HepG2 (cell line): ENCODE measurements around the gene ZNF24.

ENCODE experiments used
- E2F1 ChIP-seq: sonication (generic); formaldehyde crosslinking; IDR thresholded peaks from 2 replicates; pipeline ENCODE4 v1.5.0; 2020; ENCODE audit warnings: missing genetic modification reagents
- HDAC2 ChIP-seq: sonication (generic); formaldehyde crosslinking; IDR thresholded peaks from 2 replicates; pipeline ENCODE4 v1.4.0; 2020; ENCODE audit warnings: missing genetic modification reagents
- KAT8 ChIP-seq: IDR thresholded peaks from 2 replicates; pipeline ENCODE4 v1.6.1; 2016; ENCODE audit warnings: missing genetic modification reagents, missing compliant biosample characterization
- KDM5A ChIP-seq: fragments of 200-600 bp; sonication (generic); IDR thresholded peaks from 2 replicates; pipeline ENCODE4 v1.7.0; 2018; ENCODE audit warnings: antibody characterized with exemption, mild to moderate bottlenecking, low read length, borderline replicate concordance
- POLR2AphosphoS5 ChIP-seq: IDR thresholded peaks from 2 replicates; pipeline ENCODE4 v1.6.1; 2012; ENCODE audit warnings: low read depth, low read length
- YY1 ChIP-seq: IDR thresholded peaks from 2 replicates; pipeline ENCODE4 v1.6.1; 2011; ENCODE audit warnings: low read length, low read depth, moderate library complexity, mild to moderate bottlenecking; ENCODE audit not compliant: insufficient read depth, insufficient replicate concordance
- ZBTB2 ChIP-seq: sonication (generic); formaldehyde crosslinking; IDR thresholded peaks from 2 replicates; pipeline ENCODE4 v1.8.0; 2022; ENCODE audit warnings: low read depth, missing genetic modification reagents
- ZNF124 ChIP-seq: sonication (generic); formaldehyde crosslinking; IDR thresholded peaks from 2 replicates; pipeline ENCODE4 v1.4.0; 2020; ENCODE audit warnings: missing genetic modification reagents
- ZNF282 ChIP-seq: fragments of 450-650 bp; IDR thresholded peaks from 2 replicates; pipeline ENCODE4 v1.6.1; 2018; ENCODE audit not compliant: partially characterized antibody
- ZNF512 ChIP-seq: sonication (generic); formaldehyde crosslinking; IDR thresholded peaks from 2 replicates; pipeline ENCODE4 v1.4.0; 2020; ENCODE audit warnings: mild to moderate bottlenecking, missing genetic modification reagents
- ZNF597 ChIP-seq: sonication (generic); formaldehyde crosslinking; IDR thresholded peaks from 2 replicates; pipeline ENCODE4 v1.5.0; 2020; ENCODE audit warnings: missing genetic modification reagents

GRCh38 chr18:35289293-35289692 is 54.9 kb downstream of the ZNF24 start:
- TF ChIP-seq ZNF124 (CRISPR knock-in tag) (0 out of 2 replicates have a peak, but pooled peaks have one; percentile 8), ZNF597 (CRISPR knock-in tag) (no peak), E2F1 (CRISPR knock-in tag) (no peak), KAT8 (CRISPR knock-in tag) (no peak), ZNF282 (no peak), ZBTB2 (CRISPR knock-in tag) (no peak), ZNF512 (CRISPR knock-in tag) (no peak), HDAC2 (no peak), POLR2AphosphoS5 (no peak), YY1 (no peak), KDM5A (no peak)
